GM21576 (cell line): ENCODE data around the gene B3GAT1.

Experiments used
- ATAC-seq: cut with Tn5 transposase; IDR thresholded peaks from one replicate; pipeline ENCODE4 v1.9.1; 2021; ENCODE audit warnings: mild to moderate bottlenecking, moderate library complexity; ENCODE audit not compliant: unreplicated experiment

The B3GAT1 gene

GRCh38 chr11:134340354-134340964, 71.6 kb downstream of the B3GAT1 start:
- ATAC-seq, result no peak

DNA sequence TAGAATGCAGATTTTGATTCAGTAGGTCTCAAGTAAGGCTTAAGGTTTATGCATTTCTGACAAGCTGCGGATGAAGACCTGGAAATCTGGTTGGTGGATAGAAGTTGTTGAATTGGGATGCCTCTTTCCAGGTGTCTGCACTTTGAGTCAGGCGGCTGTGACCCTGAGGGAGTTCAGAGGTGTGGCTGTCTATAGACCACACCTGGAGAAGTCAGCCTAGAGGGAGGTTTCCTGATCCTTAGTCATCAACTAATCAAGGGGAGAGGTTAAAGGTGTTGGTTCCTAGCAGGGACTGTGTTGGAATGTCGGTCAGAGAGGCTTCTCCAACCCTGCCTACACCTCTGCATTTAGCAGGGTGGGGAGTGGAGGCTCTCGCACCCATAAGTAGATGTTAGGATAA, 72.3 kb downstream of the B3GAT1 start:
- ATAC-seq, result no peak

- no peak for ATAC-seq
Observed at GRCh38 chr11:134338654-134339053, 73.4 kb downstream of the B3GAT1 start.

DNA sequence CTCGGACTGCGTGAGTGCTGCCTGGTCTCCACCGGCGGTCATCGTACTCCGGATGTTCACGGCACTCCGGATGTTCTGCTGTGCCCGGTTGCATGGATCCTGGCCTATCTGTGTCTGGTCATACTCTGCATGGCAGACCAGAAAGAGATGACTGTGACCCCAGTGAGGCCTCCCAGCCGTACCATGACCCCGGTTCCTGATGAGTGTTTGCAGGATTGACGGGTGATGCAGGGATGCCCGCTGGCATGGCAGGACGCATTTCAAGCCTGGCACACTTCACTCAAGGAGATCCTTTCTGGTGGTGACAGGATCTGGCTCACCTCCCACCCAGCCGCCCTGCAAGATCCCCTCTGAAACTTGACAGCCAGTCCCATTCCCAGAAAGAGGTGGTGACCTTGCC, 74.0 kb downstream of the B3GAT1 start:
- no peak for ATAC-seq

GRCh38 chr11:134337051-134337450, 75.0 kb downstream of the B3GAT1 start:
- ATAC-seq, result no peak

DNA sequence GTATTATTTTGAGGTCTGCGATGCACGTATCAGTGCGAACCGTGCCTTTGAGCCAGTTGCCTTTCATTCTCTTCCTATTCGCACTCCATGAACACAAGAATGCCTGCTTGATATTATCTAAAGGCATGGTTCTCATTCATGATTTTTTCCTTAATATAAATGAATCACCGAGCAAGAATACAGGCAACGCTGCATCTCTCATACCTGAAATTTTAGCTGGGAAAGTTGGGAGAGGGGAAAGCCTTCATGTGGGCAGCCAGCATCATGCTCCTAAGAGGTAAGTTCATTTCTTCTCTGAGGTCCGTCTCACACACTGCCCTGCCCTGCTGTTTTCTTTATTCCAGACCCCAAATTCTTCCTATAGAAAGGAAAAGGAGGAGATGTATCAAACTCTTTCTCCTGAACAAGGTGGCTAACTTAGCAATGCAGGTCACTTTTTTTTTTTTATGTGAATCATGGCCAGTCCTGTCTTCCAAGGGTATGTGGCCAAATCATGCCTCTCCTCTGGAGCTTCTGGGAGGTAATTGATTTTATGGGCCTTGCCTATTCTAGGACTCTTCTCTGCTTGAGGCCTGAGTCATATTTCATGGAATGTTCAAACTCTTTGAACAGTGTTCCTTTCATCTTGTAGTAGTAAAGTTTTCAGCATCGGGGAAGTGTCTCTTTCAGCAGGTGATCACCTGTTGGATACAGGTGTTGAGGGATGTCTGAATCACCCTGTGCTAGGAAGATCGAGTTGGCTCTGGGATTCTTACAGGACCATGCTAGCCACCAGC, 77.1 kb downstream of the B3GAT1 start:
- no peak for ATAC-seq

GRCh38 chr11:134333946-134334345, 78.1 kb downstream of the B3GAT1 start:
- no peak for ATAC-seq

GRCh38 chr11:134333312-134333711, 78.7 kb downstream of the B3GAT1 start:
- ATAC-seq, result no peak

GRCh38 chr11:134332782-134333181, 79.3 kb downstream of the B3GAT1 start:
- ATAC-seq, result no peak

GRCh38 chr11:134332189-134332631, 79.8 kb downstream of the B3GAT1 start:
- ATAC-seq, result peak; percentile 22

- peak; percentile 88 for ATAC-seq
Observed at GRCh38 chr11:134331354-134332188, 80.5 kb downstream of the B3GAT1 start, which contains the start of gene GLB1L2. Gene GLB1L2 (plus strand): TSS chr11:134331988. CDS start chr11:134332062, 74 bp downstream.

DNA sequence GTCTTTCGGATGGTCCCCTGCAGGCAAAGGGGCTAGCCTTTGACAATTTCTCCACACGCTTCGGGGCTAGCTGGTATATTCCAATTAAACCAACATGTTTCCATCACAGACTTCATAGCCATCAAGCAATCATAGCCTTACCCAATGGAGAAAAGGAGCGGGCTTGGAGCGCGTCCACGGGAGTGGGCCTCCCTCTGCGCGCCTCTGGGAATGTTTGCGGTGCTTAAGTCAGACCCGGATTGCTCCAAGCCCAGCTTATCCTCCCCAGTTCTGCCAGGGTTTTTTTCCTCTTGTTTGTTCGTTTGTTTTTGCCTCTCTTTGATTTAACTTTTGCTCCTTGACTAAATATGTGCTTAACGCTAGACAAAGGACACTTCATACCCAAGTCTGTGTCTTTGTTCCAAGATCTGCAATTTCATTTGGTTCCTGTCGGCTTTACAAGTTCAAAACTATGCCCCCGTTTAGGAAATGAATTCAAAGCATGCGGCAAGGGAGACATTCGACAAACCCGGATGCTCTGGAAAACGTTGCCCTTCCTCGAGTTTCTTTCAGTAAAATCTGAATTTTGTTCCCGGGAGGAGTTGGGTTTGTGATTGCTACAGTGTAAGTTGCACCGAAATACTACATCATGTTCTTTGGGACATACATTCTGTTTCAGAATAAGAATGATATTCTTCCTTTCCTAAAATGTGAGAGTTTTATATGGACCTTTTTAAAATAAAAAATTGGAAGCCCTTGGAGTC, 81.3 kb downstream of the B3GAT1 start:
- ATAC-seq, result no peak
